SU-DHL-6 (cell line): Measurements from ENCODE around the gene MRFAP1.

ENCODE experiments used
- H2AFZ ChIP-seq: fragments of 200-600 bp; sonication (generic); 2 replicates; pipeline ENCODE4 v1.6.1; 2014; ENCODE audit warnings: low read depth, mild to moderate bottlenecking, moderate library complexity, mixed read lengths, antibody characterized with exemption, low read length; ENCODE audit not compliant: severe bottlenecking
- H3F3A ChIP-seq: fragments of 200-600 bp; shearing (Covaris generic); 2 replicates; pipeline ENCODE4 v1.6.0; 2016; ENCODE audit warnings: antibody characterized with exemption, mild to moderate bottlenecking; ENCODE audit not compliant: insufficient read depth
- H3K27ac ChIP-seq: fragments of 200-600 bp; sonication (generic); 2 replicates; pipeline ENCODE4 v1.5.1; 2016; ENCODE audit warnings: low read depth, mild to moderate bottlenecking, low read length, moderate library complexity, mixed read lengths
- H3K27me3 ChIP-seq: fragments of 200-600 bp; sonication (generic), shearing (Covaris generic); 2 replicates; pipeline ENCODE4 v1.6.0; 2014; ENCODE audit warnings: mild to moderate bottlenecking, low read length
- H3K36me3 ChIP-seq: fragments of 200-600 bp; sonication (generic); 2 replicates; pipeline ENCODE4 v1.6.1; 2014; ENCODE audit warnings: mild to moderate bottlenecking, low read length, mixed read lengths
- H3K4me2 ChIP-seq: fragments of 300-600, 200-600 bp; shearing (Covaris generic), sonication (generic); 2 replicates; pipeline ENCODE4 v1.6.0; 2014; ENCODE audit warnings: low read length, low read depth, mild to moderate bottlenecking; ENCODE audit not compliant: poor library complexity, severe bottlenecking
- H3K4me3 ChIP-seq: fragments of 200-600 bp; sonication (generic); 2 replicates; pipeline ENCODE4 v1.5.1; 2014; ENCODE audit warnings: antibody characterized with exemption, low read length, mild to moderate bottlenecking, mixed read lengths; ENCODE audit not compliant: insufficient read depth, poor library complexity, severe bottlenecking
- H3K79me2 ChIP-seq: fragments of 200-600 bp; sonication (generic); 2 replicates; pipeline ENCODE4 v1.6.1; 2014; ENCODE audit warnings: mild to moderate bottlenecking, low read length, moderate library complexity; ENCODE audit not compliant: insufficient read depth
- H3K9ac ChIP-seq: fragments of 200-600 bp; sonication (generic); 2 replicates; pipeline ENCODE4 v1.7.0; 2014; ENCODE audit warnings: mild to moderate bottlenecking, low read length
- H3K9me2 ChIP-seq: fragments of 200-600 bp; sonication (generic); replicated peaks from 2 replicates; pipeline ENCODE4 v1.6.1; 2014; ENCODE audit warnings: low read length; ENCODE audit not compliant: insufficient read depth
- H3K9me3 ChIP-seq: fragments of 200-600 bp; sonication (generic); 2 replicates; pipeline ENCODE4 v1.6.1; 2014; ENCODE audit warnings: low read length, mixed read lengths; ENCODE audit not compliant: insufficient read depth
- H4K20me1 ChIP-seq: fragments of 200-600 bp; sonication (generic); 2 replicates; pipeline ENCODE4 v1.6.1; 2014; ENCODE audit warnings: low read depth, mild to moderate bottlenecking, antibody characterized with exemption, low read length, moderate library complexity, mixed read lengths
- CTCF ChIP-seq: fragments of 200-600 bp; sonication (generic); IDR thresholded peaks from one replicate; pipeline ENCODE4 v1.5.1; 2017; ENCODE audit warnings: antibody characterized with exemption, mild to moderate bottlenecking, low read length, moderate library complexity; ENCODE audit not compliant: insufficient read depth, poor library complexity, severe bottlenecking
- EZH2phosphoT487 ChIP-seq: fragments of 200-600 bp; sonication (generic), shearing (Covaris generic); conservative IDR thresholded peaks from 2 replicates; pipeline ENCODE4 v1.6.1; 2018; ENCODE audit warnings: mild to moderate bottlenecking, antibody characterized with exemption, low read length, moderate library complexity, mixed read lengths

The MRFAP1 gene

DNA sequence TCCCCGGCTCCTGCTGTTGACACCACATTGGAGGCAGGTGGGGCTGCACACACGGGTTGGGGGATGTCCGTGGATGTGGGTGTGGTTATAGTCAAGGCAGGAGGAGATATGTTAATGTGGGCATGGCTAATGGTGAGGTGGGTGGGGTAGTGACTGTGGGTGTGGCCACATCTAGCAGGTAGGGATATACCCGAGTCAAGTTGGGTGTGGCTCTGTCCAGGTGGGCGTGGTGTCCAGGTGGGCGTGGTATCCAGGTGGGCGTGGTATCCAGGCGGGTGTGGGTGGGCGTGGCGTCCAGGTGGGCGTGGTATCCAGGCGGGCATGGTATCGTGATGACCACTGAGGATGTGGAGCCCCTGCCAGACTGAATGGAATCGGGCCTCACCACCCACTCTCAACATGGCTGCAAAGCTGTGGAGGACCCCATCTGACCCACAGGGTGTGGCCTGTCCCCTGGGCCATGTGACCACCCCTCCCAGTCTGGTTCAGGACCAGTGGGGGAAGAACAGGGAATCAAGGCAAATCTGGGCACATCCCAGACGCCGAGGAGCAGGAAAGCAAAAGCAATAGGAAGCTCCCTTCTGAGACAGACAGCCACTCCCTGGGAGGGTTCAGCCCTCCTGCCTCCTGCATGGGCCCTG is 44.5 kb upstream of the MRFAP1 start:
- Histone ChIP-seq H3K27me3 (no peaks in the 10 kb centered on the region), H4K20me1 (no peaks in the 10 kb centered on the region), H3K79me2 (no peaks in the 10 kb centered on the region), H3K9ac (no peak overlapping the region), H3K36me3 (no peaks in the 10 kb centered on the region), H3F3A (no peaks in the 10 kb centered on the region), H3K27ac (no peak overlapping the region), H3K4me3 (no peak overlapping the region), H3K4me2 (no peak overlapping the region), H3K9me2 (no peaks in the 10 kb centered on the region), H2AFZ (no peak overlapping the region), H3K9me3 (no peaks in the 10 kb centered on the region)
- TF ChIP-seq EZH2phosphoT487 (no peak), CTCF (no peak)

- H3F3A ChIP-seq = no peaks in the 10 kb centered on the region
- TF ChIP-seq CTCF (no peak), EZH2phosphoT487 (no peak)
- H3K4me2 ChIP-seq = no peak overlapping the region
- H3K9me2 ChIP-seq = no peaks in the 10 kb centered on the region
- H3K79me2 ChIP-seq = no peaks in the 10 kb centered on the region
- H3K27me3 ChIP-seq = no peaks in the 10 kb centered on the region
- no peaks in the 10 kb centered on the region for H3K36me3 ChIP-seq
- no peak overlapping the region for H2AFZ ChIP-seq
- H3K4me3 ChIP-seq = no peak overlapping the region
- no peaks in the 10 kb centered on the region for H3K9me3 ChIP-seq
- no peak overlapping the region for H3K27ac ChIP-seq
- H3K9ac ChIP-seq = no peak overlapping the region
- H4K20me1 ChIP-seq = no peaks in the 10 kb centered on the region
Measured at GRCh38 chr4:6596948-6597347, 43.5 kb upstream of the MRFAP1 start.

DNA sequence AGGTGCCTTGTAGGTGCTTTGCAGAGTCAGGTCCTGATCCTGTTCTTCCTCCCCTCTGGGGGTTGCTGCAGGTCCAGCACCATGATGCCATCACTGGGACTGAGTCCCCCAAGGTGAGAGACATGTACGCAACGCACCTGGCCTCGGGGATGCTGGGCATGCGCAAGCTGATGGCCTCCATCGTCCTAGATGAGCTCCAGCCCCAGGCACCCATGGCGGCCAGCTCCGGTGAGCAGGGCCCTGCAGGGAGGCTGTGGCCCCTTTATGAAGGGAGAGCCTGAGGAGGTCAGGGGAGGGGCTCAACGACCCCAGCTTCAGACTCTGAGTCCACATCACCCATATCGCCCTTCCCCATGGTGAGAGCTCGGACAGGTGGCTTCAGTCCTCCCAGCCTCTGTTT is 42.4 kb upstream of the MRFAP1 start:
- Histone ChIP-seq H3K9me3 (no peaks in the 10 kb centered on the region), H3K9me2 (no peaks in the 10 kb centered on the region), H2AFZ (no peak overlapping the region), H3K4me2 (no peak overlapping the region), H3K4me3 (no peak overlapping the region), H3K79me2 (no peaks in the 10 kb centered on the region), H3F3A (no peaks in the 10 kb centered on the region), H3K36me3 (no peaks in the 10 kb centered on the region), H3K27me3 (no peaks in the 10 kb centered on the region), H3K27ac (no peak overlapping the region), H4K20me1 (no peaks in the 10 kb centered on the region), H3K9ac (no peak overlapping the region)
- TF ChIP-seq EZH2phosphoT487 = no peak
- no peak for TF ChIP-seq CTCF
